ENCODE data around the gene CEP70.
"Not testable (repeated sequence)": the region's sequence is repeated elsewhere in the genome, so short reads cannot be mapped to it uniquely, and the experiment has no call there.

GRCh38 chr3:138484672-138485071 is 109.4 kb downstream of the CEP70 start:
- TF ChIP-seq CTCF, POLR2A (IDR thresholded peaks at IDR 0.05): not testable (repeated sequence)
